Measurements from ENCODE around the gene GAS6.

GAS6 gene

DNA sequence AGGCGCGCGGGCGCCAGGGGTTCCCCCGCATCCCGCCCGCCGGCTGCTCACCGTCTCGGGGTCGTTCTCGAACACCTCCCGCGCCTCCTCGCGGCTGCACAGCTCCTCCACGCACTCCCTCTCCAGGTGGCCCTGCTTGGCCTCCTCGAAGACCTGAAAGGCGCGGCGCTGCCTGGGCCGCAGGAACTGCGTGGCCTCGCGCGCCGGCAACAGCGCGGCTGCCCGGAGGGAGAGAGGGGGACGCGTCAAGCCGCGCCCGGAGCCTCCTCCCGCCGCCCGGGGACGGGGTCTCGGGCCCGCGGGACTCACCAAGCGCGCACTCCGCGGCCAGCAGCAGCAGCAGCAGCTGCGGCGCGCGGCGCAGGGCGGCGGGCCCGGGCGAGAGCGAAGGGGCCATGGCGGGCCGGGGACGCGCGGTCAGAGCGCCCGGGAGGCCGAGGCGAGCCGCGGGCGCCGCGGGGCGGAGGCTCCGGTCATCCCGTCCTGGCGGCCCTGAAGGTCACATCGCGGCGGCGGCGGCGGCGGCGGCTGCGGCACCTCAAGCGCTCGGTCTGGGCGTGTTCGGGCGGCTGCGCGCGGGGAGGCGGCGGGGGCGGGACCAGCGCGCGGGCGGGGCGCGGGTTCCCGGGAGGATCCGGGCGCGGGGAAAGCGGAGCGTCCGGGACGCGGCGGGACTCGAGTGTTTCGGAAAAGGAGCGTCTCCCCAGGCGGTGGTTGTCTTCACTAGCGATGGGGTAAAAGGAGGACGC lies at the start of gene GAS6:
Gene GAS6, minus strand, starts transcription at position 553 of the 749 bp plus-strand sequence. Its CDS starts 156 bp downstream, at position 397.
- peak in 1 of 2 experiments; percentile 48 for DNase-seq

- DNase-seq = peak in 1 of 2 experiments; percentile 39
These were observed 49.5 kb upstream of the GAS6 start for GRCh38 chr13:113913408-113913807.

- DNase-seq = no peak
These were observed 48.7 kb upstream of the GAS6 start for GRCh38 chr13:113912596-113912995.

DNA sequence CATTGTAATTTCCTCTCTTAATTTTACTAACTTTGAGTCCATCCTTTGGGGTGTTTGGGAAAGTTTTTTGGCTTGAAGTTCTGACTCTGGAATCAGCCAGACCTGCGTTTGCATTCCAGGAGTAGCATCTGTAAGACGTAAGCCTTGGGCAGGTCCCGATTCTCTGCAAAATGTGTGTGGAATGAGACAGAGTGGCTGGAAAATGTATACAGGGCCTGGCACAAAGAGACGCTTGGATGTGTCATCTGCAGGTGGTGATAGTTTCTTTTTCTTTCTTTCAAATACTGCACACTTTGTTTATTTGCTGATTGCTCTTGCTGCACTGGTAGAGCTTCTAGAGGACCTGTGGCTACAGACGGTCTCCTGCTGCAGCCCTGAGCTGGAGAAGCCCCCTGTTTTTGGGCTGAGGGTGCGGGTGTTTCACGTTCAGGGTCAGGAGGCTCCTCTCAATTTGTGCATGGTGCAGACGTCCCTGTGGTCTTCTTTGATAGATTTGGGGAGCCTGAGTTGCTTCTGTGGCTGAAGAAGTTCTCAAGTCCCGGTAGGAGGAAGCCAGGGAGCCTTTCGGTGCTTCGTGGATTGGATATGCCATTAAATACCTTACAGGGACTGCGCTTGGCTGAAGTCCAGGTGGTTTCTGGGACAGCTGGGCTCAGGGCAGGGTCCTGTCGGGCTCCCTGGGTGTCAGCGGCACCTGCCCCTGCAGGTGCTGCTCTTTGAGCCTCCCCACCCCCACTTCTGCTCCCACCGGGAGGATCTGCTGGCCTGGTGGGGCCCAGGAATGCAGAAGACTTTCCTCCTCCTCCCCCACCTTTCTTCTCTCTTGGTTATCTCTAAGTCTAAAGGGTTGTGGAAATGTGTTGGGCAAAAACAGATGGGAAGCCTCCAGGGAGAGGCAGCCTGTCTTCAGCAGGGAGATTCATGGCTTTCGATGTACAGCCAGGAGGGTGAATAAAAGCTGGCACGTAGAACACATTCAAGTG lies 44.0 kb upstream of the GAS6 start:
- DNase-seq = no peak

DNA sequence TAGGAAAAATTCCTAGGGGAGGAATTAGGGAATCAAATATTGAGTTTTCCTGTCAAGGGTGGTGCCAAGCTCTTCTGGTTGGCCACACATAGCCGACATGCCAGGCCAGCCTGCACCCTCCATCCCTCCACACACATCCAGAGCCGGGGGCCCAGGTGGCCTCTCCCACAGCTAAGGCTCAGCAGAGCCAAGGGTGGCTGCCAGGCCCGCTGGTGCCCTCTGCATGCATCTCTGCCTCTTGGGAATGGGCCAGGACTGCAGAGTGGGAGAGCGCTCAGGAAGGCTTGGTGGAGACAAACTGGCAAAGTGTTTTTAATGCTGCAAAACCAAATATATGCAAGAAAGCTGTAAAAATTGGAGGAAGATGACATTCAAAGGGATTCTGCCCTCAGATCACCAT lies 42.7 kb upstream of the GAS6 start:
- DNase-seq = no peak

DNA sequence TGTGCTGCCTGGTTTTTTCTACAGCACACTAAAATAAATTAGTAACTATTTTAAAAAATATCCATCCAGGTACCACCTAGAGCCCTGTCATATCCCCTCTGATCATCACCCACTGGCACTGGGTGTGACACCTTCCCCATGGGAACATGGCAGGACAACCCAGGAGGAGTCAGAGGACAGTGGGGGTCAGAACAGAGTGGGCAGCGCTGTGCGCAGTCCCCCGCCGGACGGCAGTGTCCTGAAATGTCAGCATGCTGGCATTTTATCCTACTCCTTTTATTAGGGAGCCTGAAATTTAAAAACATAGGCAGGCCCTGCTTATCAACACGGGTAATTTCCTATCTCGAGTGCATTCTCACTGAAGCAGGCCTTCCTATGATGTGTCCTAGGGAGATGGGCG lies 42.1 kb upstream of the GAS6 start:
- no peak for DNase-seq

- no peak for DNase-seq
These were observed 41.1 kb upstream of the GAS6 start for GRCh38 chr13:113905018-113905417.

DNA sequence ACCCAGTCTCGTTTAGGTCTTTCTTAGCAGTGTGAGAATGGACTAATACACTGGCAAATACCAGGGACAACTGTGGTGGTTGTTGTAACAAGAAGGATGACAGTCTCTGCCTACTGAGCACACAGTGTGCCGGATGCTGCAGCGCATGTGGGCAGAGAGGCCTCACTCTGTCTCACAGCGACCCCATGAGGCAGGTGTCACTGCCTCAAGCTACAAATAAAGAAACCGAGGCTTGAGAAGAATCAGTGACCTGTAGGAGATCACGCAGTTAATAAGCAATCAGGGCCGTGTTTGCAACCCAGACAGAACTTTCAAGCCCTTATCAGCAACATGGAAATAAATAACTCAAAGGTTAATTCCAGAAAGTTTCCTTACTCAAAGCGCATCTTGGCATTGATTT lies 40.5 kb upstream of the GAS6 start:
- DNase-seq = peak in 1 of 2 experiments; percentile 42

DNA sequence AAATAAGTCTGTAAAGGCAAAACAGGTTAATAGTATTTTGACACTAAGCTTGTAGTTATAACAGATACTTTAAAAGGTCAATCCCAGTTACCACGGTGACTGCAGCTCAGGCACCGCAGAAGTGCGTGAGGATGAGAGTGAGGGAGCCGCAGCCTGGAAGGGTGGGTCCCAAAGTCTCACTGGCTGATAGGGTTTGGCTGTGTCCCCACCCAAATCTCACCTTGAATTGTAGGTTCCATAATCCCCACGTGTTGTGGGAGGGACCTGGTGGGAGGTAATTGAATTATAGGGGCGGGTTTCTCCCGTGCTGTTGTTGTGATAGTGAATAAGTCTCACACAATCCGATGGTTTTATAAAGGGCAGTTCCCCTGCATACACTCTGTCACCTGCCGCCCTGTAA lies 40.0 kb upstream of the GAS6 start:
- DNase-seq = no peak

- no peak for DNase-seq
These were observed 39.3 kb upstream of the GAS6 start for GRCh38 chr13:113902986-113903775.

- DNase-seq = no peak
These were observed 38.6 kb upstream of the GAS6 start for GRCh38 chr13:113902481-113902880.

- no peak for DNase-seq
These were observed 37.8 kb upstream of the GAS6 start for GRCh38 chr13:113901642-113902041.

- peak in 1 of 2 experiments; percentile 6 for DNase-seq
These were observed 37.4 kb upstream of the GAS6 start for GRCh38 chr13:113901231-113901630.

DNA sequence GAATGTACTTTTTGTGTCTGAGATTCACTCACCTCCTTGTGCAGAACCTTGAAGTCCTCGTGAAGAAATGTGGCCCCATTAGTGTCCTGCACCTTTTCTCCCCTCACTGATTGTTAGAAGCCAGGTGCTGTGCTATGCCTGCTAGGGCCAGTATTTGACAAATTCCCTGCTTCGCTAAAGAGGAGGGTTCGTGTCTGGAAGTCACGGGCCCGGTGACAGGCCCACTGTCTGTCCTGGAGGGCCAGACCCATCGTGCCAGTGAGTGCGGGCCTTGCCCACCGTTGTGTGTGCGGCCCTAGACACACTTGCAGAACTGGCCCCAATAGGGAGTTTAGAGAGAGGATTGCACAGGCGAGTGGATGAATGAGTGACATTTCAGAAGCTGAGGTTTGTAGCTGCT lies 36.8 kb upstream of the GAS6 start:
- no peak for DNase-seq

DNA sequence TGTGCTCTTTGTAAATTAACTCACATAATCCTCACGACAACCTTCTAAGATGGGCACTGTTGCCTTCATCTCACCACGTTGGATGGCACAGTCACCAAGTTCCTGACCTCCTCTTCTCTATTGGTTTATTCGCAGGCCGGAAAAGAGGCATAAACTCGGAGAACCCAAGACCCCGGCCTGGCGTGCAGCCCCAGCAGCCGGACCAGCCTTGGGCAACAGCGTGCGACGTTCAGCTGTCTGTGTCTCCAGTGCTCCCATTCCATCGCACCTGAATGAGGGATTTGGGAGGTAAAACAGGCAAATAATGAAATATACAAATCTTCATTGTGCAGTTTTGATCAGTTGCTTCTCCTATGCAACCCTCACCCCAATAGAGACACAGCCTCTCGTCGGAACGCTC lies 34.5 kb upstream of the GAS6 start:
- no peak for DNase-seq

GRCh38 chr13:113897966-113898365 lies 34.1 kb upstream of the GAS6 start:
- DNase-seq = no peak

- no peak for DNase-seq
These were observed 33.3 kb upstream of the GAS6 start for GRCh38 chr13:113897161-113897560.

DNA sequence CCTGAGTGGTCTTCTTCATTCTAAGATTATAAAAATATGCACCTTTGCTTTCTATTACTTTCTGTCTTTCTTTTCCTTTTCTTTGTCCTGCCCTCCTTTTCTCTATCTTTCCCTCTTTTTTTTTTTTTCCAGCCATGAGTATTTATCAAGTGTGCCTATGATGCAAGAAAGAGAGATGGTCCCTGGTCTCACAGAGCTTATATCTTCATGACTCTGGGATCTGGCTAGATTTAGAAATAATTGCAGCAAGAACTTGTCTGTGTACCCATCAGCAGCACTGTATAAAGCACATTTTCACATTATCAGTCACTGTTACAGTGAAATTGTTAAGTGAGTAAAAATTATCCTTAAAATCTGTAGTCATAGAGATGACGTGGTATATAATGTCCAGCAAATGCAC lies 31.6 kb upstream of the GAS6 start:
- no peak for DNase-seq

GRCh38 chr13:113890774-113891480 lies 27.1 kb upstream of the GAS6 start:
- DNase-seq = no peak

GRCh38 chr13:113889467-113889866 lies 25.6 kb upstream of the GAS6 start:
- DNase-seq = no peak

- DNase-seq = no peak
These were observed 24.9 kb upstream of the GAS6 start for GRCh38 chr13:113888701-113889330.

DNA sequence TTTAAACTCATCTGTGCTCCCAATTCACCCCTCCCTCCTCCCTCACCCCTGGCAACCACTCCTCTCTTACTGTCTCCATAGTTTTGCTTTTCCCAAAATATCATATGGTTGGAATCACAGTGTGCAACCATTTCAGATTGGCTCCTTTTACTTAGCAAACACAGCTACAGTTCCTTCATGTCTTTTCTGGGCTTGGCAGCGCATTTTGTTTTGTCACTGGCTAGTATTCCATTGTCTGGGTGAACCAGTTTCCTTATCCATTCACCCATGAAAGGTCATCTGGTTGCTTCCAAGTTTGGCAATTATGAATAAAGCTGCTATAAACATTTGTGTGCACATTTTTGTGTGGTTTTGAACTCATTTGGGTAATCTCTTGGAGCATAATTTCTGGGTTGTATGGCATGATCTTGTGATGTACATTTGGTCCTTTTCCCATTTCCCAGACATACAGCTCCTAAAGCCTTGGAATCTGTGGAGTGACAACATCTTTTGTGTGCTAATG lies 23.9 kb upstream of the GAS6 start:
- no peak for DNase-seq
